ENCODE results near the gene MTG2. TPM values are rescaled to one million over a fixed set of nuclear protein-coding genes. Genes with fewer than 3 reads are reported as not detected.
A peak's percentile ranks its signal among the peaks of the same experiment; 100 is the strongest.

The MTG2 gene
- total RNA-seq, 1 donor from 2014 or later = 45.4 TPM

DNA sequence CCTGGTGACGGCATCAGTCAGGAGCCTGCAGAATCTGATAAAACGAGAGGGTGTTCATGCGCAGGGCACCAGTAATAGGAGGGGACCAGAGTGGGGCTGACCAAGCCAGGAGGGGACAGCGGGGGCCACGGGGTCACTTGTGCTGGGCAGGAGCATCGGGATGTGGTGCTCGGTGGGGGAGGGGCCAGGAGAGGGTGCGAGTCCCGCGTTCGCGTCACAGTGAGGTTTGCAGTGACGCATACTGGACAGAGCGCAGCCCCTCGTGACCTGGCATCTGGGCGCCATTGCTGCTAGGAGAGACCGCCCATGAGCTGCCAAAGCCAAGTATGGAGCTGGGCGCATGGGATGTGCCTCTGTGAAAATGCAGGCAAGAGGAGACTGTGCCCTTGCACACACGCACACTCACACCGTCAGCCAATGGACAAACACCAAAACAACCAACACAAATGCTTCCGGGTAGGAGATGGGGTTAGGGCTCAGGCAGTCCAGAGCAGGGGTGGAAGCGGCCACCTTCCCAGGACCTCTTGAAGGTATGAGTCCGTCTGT is 13.9 kb upstream of the MTG2 start:
- intact Hi-C loops (cut with micrococcal nuclease) = no loop called here
- Mint-ChIP-seq H3K27ac (no peak overlapping the region), H3K4me3 (no peak overlapping the region), H3K4me1 (ENCODE audit: low read depth) (no peaks in the 10 kb centered on the region), H3K36me3 (ENCODE audit: low read depth) (peaks cover 13% of the 10 kb centered on the region), H3K27me3 (ENCODE audit: insufficient read depth) (no peaks in the 10 kb centered on the region), H3K9me3 (no peaks in the 10 kb centered on the region)
- DNase-seq (ENCODE audit: low spot score) = no peak

GRCh38 chr20:62170536-62170935 is 12.3 kb upstream of the MTG2 start:
- Mint-ChIP-seq H3K36me3 (ENCODE audit: low read depth) (peaks cover 14% of the 10 kb centered on the region), H3K27ac (no peak overlapping the region), H3K4me3 (no peak overlapping the region), H3K27me3 (ENCODE audit: insufficient read depth) (no peaks in the 10 kb centered on the region), H3K4me1 (ENCODE audit: low read depth) (no peaks in the 10 kb centered on the region), H3K9me3 (no peaks in the 10 kb centered on the region)
- intact Hi-C loops (cut with micrococcal nuclease) = no loop called here
- DNase-seq (ENCODE audit: low spot score) = no peak

DNA sequence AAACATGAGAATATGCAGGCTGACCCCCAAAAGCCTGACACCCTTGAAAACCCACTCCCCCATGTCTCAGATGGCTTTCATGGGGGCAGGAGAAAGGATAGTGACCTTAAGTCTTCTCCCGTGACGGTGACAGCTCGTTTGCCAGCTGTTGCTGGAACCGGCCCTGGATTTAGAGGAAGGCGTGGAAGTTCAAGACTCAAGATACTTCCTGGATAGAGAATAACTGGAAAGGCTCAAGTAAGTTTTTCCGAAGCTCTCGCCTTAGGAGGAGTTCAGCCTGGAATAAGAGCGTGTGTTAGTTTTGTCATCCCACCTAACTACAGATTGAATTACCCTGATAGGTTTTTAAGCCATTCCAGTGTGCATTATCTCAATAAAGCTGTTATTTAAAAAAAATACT is 11.6 kb upstream of the MTG2 start:
- no peaks in the 10 kb centered on the region for H3K27me3 Mint-ChIP-seq (ENCODE audit: insufficient read depth)
- H3K9me3 Mint-ChIP-seq = no peaks in the 10 kb centered on the region
- H3K4me1 Mint-ChIP-seq (ENCODE audit: low read depth) = no peaks in the 10 kb centered on the region
- peaks cover 13% of the 10 kb centered on the region for H3K36me3 Mint-ChIP-seq (ENCODE audit: low read depth)
- DNase-seq (ENCODE audit: low spot score) = no peak
- intact Hi-C loops (cut with micrococcal nuclease) = no loop called here
- no peak overlapping the region for H3K4me3 Mint-ChIP-seq
- no peak overlapping the region for H3K27ac Mint-ChIP-seq

DNA sequence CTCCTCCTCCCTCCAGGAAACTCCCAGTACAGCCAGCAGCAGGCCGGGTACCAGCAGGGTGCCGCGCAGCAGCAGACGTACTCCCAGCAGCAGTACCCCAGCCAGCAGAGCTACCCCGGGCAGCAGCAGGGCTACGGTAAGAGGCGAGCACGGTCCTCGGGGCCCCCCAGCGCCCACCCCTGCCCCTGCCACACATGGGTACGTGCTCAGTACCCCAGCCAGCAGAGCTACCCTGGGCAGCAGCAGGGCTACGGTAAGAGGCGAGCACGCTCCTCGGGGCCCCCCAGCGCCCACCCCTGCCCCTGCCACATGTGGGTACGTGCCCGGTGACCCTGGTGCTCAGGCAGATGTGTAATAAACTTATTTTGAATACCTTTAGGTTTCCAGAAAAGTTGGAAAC is 10.2 kb upstream of the MTG2 start:
- no peak overlapping the region for H3K27ac Mint-ChIP-seq
- H3K4me1 Mint-ChIP-seq (ENCODE audit: low read depth) = no peaks in the 10 kb centered on the region
- no peak for DNase-seq (ENCODE audit: low spot score)
- intact Hi-C loops (cut with micrococcal nuclease) = no loop called here
- no peak overlapping the region for H3K4me3 Mint-ChIP-seq
- no peaks in the 10 kb centered on the region for H3K27me3 Mint-ChIP-seq (ENCODE audit: insufficient read depth)
- H3K9me3 Mint-ChIP-seq = no peaks in the 10 kb centered on the region
- H3K36me3 Mint-ChIP-seq (ENCODE audit: low read depth) = peaks cover 13% of the 10 kb centered on the region

- H3K4me1 Mint-ChIP-seq (ENCODE audit: low read depth) = no peaks in the 10 kb centered on the region
- H3K36me3 Mint-ChIP-seq (ENCODE audit: low read depth) = peaks cover 10% of the 10 kb centered on the region
- H3K4me3 Mint-ChIP-seq = no peak overlapping the region
- intact Hi-C loops (cut with micrococcal nuclease) = no loop called here
- no peaks in the 10 kb centered on the region for H3K27me3 Mint-ChIP-seq (ENCODE audit: insufficient read depth)
- H3K27ac Mint-ChIP-seq = no peak overlapping the region
- H3K9me3 Mint-ChIP-seq = no peaks in the 10 kb centered on the region
- DNase-seq (ENCODE audit: low spot score) = no peak
Observed at GRCh38 chr20:62174021-62174804, 8.6 kb upstream of the MTG2 start.

DNA sequence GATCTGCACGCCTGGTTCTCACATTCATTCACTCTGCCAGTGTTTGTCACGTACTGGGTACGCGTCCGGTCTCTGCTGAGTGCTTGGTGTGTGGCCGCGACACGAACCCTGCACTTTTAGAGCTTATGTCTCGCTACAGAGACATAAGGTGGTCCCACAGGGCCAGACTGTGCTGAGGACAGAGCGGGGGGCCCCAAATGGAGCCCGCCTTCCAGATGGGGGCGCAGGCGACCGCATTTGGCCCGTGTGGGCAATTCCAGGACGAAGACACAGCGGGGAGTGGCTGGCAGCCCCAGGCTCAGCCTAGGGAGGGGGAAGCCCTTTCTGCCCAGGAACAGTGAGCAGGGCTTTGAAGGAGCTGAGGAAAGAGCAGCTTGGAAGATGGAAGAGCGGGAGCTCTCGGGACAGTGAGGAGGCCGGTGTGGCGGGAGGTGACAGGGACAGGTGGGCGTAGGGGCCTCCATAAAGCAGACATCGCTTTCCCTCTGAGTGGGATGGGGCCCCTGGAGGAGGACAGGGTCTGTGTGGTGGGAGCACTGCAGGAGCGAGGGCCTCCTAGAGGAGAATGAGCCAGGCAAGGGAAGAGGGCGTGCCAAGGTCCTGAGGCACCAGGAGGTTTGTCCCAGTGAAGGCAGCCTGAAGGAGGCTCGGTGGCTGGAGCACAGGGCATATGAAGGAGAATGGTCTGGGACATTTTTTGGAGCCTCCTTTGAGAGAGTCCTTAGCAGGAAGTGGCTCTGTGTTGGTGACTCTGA is 7.8 kb upstream of the MTG2 start:
- no peaks in the 10 kb centered on the region for H3K27me3 Mint-ChIP-seq (ENCODE audit: insufficient read depth)
- H3K27ac Mint-ChIP-seq = peak overlapping the region; percentile 44
- no peak overlapping the region for H3K4me3 Mint-ChIP-seq
- no peak for DNase-seq (ENCODE audit: low spot score)
- intact Hi-C loops (cut with micrococcal nuclease) = no loop called here
- peaks cover 10% of the 10 kb centered on the region for H3K36me3 Mint-ChIP-seq (ENCODE audit: low read depth)
- H3K9me3 Mint-ChIP-seq = no peaks in the 10 kb centered on the region
- H3K4me1 Mint-ChIP-seq (ENCODE audit: low read depth) = no peaks in the 10 kb centered on the region

GRCh38 chr20:62175711-62176110 is 7.1 kb upstream of the MTG2 start:
- no peaks in the 10 kb centered on the region for H3K27me3 Mint-ChIP-seq (ENCODE audit: insufficient read depth)
- DNase-seq (ENCODE audit: low spot score) = no peak
- no peak overlapping the region for H3K27ac Mint-ChIP-seq
- no peaks in the 10 kb centered on the region for H3K4me1 Mint-ChIP-seq (ENCODE audit: low read depth)
- intact Hi-C loops (cut with micrococcal nuclease) = no loop called here
- H3K4me3 Mint-ChIP-seq = no peak overlapping the region
- H3K9me3 Mint-ChIP-seq = no peaks in the 10 kb centered on the region
- H3K36me3 Mint-ChIP-seq (ENCODE audit: low read depth) = peaks cover 10% of the 10 kb centered on the region

DNA sequence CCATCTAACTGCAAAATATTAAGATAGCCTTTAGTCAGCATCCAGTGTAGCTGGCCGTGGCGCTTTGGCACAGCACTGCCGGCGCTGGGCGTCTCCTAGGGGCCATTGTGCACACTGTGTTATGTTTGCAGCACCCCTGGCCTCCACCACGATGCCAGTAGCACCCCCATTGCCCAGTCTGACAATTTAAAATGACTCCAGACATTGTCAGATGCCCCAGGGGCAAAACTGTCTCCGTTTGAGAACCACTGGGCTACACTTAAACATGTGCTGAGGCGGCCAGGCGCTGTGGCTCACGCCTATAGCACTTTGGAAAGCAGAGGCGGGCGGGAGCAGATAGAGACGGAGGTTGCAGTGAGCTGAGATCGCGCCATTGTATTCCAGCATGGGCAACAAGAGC is 6.0 kb upstream of the MTG2 start:
- Mint-ChIP-seq H3K36me3 (ENCODE audit: low read depth) (peaks cover 7% of the 10 kb centered on the region), H3K27ac (no peak overlapping the region), H3K27me3 (ENCODE audit: insufficient read depth) (no peaks in the 10 kb centered on the region), H3K4me3 (no peak overlapping the region), H3K4me1 (ENCODE audit: low read depth) (peaks cover 4% of the 10 kb centered on the region), H3K9me3 (no peaks in the 10 kb centered on the region)
- intact Hi-C loops (cut with micrococcal nuclease) = no loop called here
- no peak for DNase-seq (ENCODE audit: low spot score)

GRCh38 chr20:62177307-62177706 is 5.5 kb upstream of the MTG2 start:
- no peak for DNase-seq (ENCODE audit: low spot score)
- no peak overlapping the region for H3K27ac Mint-ChIP-seq
- no peaks in the 10 kb centered on the region for H3K27me3 Mint-ChIP-seq (ENCODE audit: insufficient read depth)
- intact Hi-C loops (cut with micrococcal nuclease) = no loop called here
- peaks cover 7% of the 10 kb centered on the region for H3K36me3 Mint-ChIP-seq (ENCODE audit: low read depth)
- peaks cover 9% of the 10 kb centered on the region for H3K4me1 Mint-ChIP-seq (ENCODE audit: low read depth)
- H3K4me3 Mint-ChIP-seq = no peak overlapping the region
- no peaks in the 10 kb centered on the region for H3K9me3 Mint-ChIP-seq

- DNase-seq (ENCODE audit: low spot score) = no peak
- Mint-ChIP-seq H3K4me1 (ENCODE audit: low read depth) (peaks cover 11% of the 10 kb centered on the region), H3K36me3 (ENCODE audit: low read depth) (peaks cover 7% of the 10 kb centered on the region), H3K9me3 (no peaks in the 10 kb centered on the region), H3K27me3 (ENCODE audit: insufficient read depth) (no peaks in the 10 kb centered on the region), H3K27ac (no peak overlapping the region), H3K4me3 (no peak overlapping the region)
- intact Hi-C loops (cut with micrococcal nuclease) = no loop called here
Observed at GRCh38 chr20:62178316-62179161, 4.3 kb upstream of the MTG2 start.

GRCh38 chr20:62179162-62179504 is 3.7 kb upstream of the MTG2 start:
- Mint-ChIP-seq H3K27me3 (ENCODE audit: insufficient read depth) (no peaks in the 10 kb centered on the region), H3K27ac (no peak overlapping the region), H3K9me3 (no peaks in the 10 kb centered on the region), H3K4me3 (no peak overlapping the region), H3K4me1 (ENCODE audit: low read depth) (peaks cover 17% of the 10 kb centered on the region), H3K36me3 (ENCODE audit: low read depth) (peaks cover 4% of the 10 kb centered on the region)
- intact Hi-C loops (cut with micrococcal nuclease) = no loop called here
- DNase-seq (ENCODE audit: low spot score) = no peak

- H3K36me3 Mint-ChIP-seq (ENCODE audit: low read depth) = no peaks in the 10 kb centered on the region
- intact Hi-C loops (cut with micrococcal nuclease) = loop anchor here (1.0 to 5.0 kb wide), 7 partner anchors 25 to 320 kb away; partner anchors contain the start of genes ADRM1, LSM14B and RPS21
Observed at GRCh38 chr20:62181808-62182207, 1.0 kb upstream of the MTG2 start.

More at GRCh38 chr20:62181808-62182207, 1.0 kb upstream of the MTG2 start:
- peaks cover 32% of the 10 kb centered on the region for H3K4me1 Mint-ChIP-seq (ENCODE audit: low read depth)
- H3K9me3 Mint-ChIP-seq = no peaks in the 10 kb centered on the region
- H3K27ac Mint-ChIP-seq = peak overlapping the region; percentile 93
- H3K27me3 Mint-ChIP-seq (ENCODE audit: insufficient read depth) = no peaks in the 10 kb centered on the region
- peak overlapping the region; percentile 92 for H3K4me3 Mint-ChIP-seq
- no peak for DNase-seq (ENCODE audit: low spot score)
